Activated CD4-positive, alpha-beta T cell treated with anti-CD3 and anti-CD28 coated beads for 36 hours (primary cell): Measurements from ENCODE around the gene PBRM1. TPM values are rescaled to one million over a fixed set of nuclear protein-coding genes. Genes with fewer than 3 reads are reported as not detected.

Experiments
- ATAC-seq: fragments of 200-7000 bp; cut with Tn5 transposase; one replicate; pipeline ENCODE4 v1.10.0; 2021; ENCODE audit warnings: mild to moderate bottlenecking, moderate library complexity
- CTCF ChIA-PET: fragments of 350-600 bp; sonication (Branson Sonifier 250); formaldehyde crosslinking; loops from one replicate; lab custom pipeline; 2021; ENCODE audit warnings: antibody characterized with exemption; lab: Charles Lee
- POLR2A ChIA-PET: fragments of 350-600 bp; sonication (Branson Sonifier 250); formaldehyde crosslinking; loops from one replicate; lab custom pipeline; 2021; ENCODE audit warnings: antibody characterized with exemption, inconsistent platforms; lab: Charles Lee
- DNase-seq: peaks from one replicate; pipeline ENCODE4 v3.0.0-alpha.2; 2020
- H3K27ac Mint-ChIP-seq: one replicate; pipeline ENCODE4 v1.8.0; 2021; ENCODE audit warnings: mixed read lengths
- H3K27me3 Mint-ChIP-seq: one replicate; pipeline ENCODE4 v1.8.0; 2021; ENCODE audit warnings: mixed read lengths
- H3K36me3 Mint-ChIP-seq: one replicate; pipeline ENCODE4 v1.8.0; 2021; ENCODE audit warnings: low read depth, mixed read lengths
- H3K4me1 Mint-ChIP-seq: one replicate; pipeline ENCODE4 v1.8.0; 2021; ENCODE audit warnings: mixed read lengths
- H3K4me3 Mint-ChIP-seq: one replicate; pipeline ENCODE4 v1.8.0; 2021; ENCODE audit warnings: mild to moderate bottlenecking, moderate library complexity, mixed read lengths
- H3K9me3 Mint-ChIP-seq: one replicate; pipeline ENCODE4 v1.8.0; 2021; ENCODE audit warnings: low read depth, mixed read lengths
- intact Hi-C, 2 experiments: fragments of 100-400 bp; cut with DNase I in 1 of 2; cut with micrococcal nuclease in 1 of 2; formaldehyde crosslinking; loops; one replicate each; pipeline versions ENCODE4 v1.14.2 to v1.15.1; 2022 to 2024; cut with DNase I, micrococcal nuclease
- total RNA-seq, 2 experiments: library from RNA; stranded (reverse); gene quantifications; one replicate each; pipeline ENCODE4 v1.2.3, GENCODE V29; 2021

PBRM1 gene
- total RNA-seq, 2 experiments from 2014 or later: 57.6 to 59.8 TPM

GRCh38 chr3:52552089-52552488, 133.6 kb downstream of the PBRM1 start:
- Mint-ChIP-seq H3K4me3 (no peak overlapping the region), H3K36me3 (peaks cover 29% of the 10 kb centered on the region), H3K27ac (no peak overlapping the region), H3K27me3 (no peaks in the 10 kb centered on the region), H3K9me3 (no peaks in the 10 kb centered on the region), H3K4me1 (peaks cover 3% of the 10 kb centered on the region)
- ChIA-PET CTCF (interaction anchor here (1.1 to 1.6 kb wide), 3 partner anchors 9 to 20 kb away, joined by 3 to 8 read pairs (median 4); no protein-coding TSS in a partner anchor), POLR2A (no interaction called here)
- ATAC-seq (no peak), DNase-seq (no peak)
- intact Hi-C loops: no loop called here

- Mint-ChIP-seq H3K4me3 (no peak overlapping the region), H3K9me3 (no peaks in the 10 kb centered on the region), H3K27ac (no peak overlapping the region), H3K4me1 (peaks cover 3% of the 10 kb centered on the region), H3K36me3 (peaks cover 28% of the 10 kb centered on the region), H3K27me3 (no peaks in the 10 kb centered on the region)
- ChIA-PET POLR2A (no interaction called here), CTCF (interaction anchor here (0.5 to 1.6 kb wide), 5 partner anchors 10 to 318 kb away, joined by 3 to 8 read pairs (median 3); no protein-coding TSS in a partner anchor)
- DNase-seq (no peak), ATAC-seq (no peak)
- intact Hi-C loops: no loop called here
These were observed 134.6 kb downstream of the PBRM1 start for GRCh38 chr3:52551118-52551517.

DNA sequence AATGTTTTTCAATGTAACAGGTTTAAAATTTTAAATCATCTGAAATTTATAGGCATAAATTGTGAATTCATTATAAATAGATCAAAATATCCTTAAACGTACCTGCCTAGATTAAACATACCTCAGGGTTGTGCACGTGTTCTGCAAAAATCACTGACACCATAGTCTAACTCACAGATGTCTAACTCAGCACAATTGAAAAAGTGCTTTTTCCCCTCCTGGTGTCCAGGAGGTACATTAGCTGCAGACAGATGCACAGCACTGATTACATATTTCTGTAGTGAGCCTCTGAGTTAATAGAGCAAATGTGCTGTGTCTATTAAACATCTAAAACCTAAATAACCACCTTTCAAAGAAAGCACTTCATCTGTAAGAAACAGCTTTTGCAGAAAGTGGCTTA, 138.6 kb downstream of the PBRM1 start:
- H3K27me3 Mint-ChIP-seq: no peaks in the 10 kb centered on the region
- POLR2A ChIA-PET: interaction anchor here (0.6 kb wide), 1 partner anchor 73 kb away, joined by 3 read pairs; no protein-coding TSS in a partner anchor
- no peak for DNase-seq
- no peak overlapping the region for H3K4me3 Mint-ChIP-seq
- ATAC-seq: no peak
- H3K27ac Mint-ChIP-seq: no peak overlapping the region
- no peaks in the 10 kb centered on the region for H3K9me3 Mint-ChIP-seq
- CTCF ChIA-PET: no interaction called here
- H3K4me1 Mint-ChIP-seq: no peaks in the 10 kb centered on the region
- intact Hi-C loops: no loop called here
- H3K36me3 Mint-ChIP-seq: peaks cover 27% of the 10 kb centered on the region

DNA sequence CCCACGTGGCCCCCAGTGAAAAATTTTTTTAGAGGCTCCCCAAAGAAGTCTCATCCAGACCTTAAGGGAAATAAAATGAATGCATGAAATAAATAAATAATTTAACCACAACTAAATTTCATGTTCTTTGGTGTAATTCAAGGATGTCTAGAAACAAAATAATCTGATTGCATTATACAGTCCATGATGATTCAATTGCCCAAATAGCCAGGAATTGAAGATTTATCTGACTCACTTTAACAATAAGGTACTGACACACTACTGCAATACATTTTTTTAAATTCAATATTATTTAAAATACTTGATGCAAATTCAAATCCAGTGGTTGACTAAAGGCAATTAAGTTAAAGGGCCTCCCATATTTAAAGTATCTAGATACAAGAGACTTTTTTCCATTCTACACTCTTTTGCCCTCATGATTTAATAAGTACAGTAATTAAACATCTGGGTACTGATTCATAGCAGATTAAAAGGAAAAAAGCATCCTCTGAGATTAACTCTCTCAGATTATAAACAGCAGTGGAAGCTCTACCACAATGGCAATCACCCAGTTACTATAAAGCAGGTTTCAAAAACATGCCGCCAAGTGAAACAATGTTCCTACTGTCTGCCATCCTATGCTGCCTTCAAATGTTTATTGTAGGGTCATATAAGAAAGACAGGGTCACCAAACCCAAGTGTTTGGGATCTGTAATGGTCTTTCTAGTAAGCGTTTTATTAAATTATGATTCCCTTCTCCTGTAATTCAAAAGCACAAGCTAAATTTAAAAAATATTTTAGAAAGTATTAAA, 139.4 kb downstream of the PBRM1 start:
- no peak for ATAC-seq
- Mint-ChIP-seq H3K27me3 (no peaks in the 10 kb centered on the region), H3K27ac (no peak overlapping the region), H3K4me1 (no peaks in the 10 kb centered on the region), H3K9me3 (no peaks in the 10 kb centered on the region), H3K36me3 (peaks cover 28% of the 10 kb centered on the region), H3K4me3 (no peak overlapping the region)
- POLR2A ChIA-PET: no interaction called here
- CTCF ChIA-PET: no interaction called here
- DNase-seq: no peak
- intact Hi-C loops: no loop called here

- ChIA-PET CTCF (interaction anchor here (1.2 kb wide), 2 partner anchors 8 to 9 kb away, joined by 3 to 4 read pairs; partner anchors contain the start of gene UQCC5), POLR2A (no interaction called here)
- peak overlapping the region; percentile 49 for H3K27ac Mint-ChIP-seq
- intact Hi-C loops: no loop called here
- DNase-seq: no peak
- no peak for ATAC-seq
- H3K4me3 Mint-ChIP-seq: no peak overlapping the region
- peaks cover 33% of the 10 kb centered on the region for H3K36me3 Mint-ChIP-seq
- no peaks in the 10 kb centered on the region for H3K27me3 Mint-ChIP-seq
- H3K4me1 Mint-ChIP-seq: peaks cover 8% of the 10 kb centered on the region
- no peaks in the 10 kb centered on the region for H3K9me3 Mint-ChIP-seq
These were observed 140.8 kb downstream of the PBRM1 start for GRCh38 chr3:52544937-52545336.

DNA sequence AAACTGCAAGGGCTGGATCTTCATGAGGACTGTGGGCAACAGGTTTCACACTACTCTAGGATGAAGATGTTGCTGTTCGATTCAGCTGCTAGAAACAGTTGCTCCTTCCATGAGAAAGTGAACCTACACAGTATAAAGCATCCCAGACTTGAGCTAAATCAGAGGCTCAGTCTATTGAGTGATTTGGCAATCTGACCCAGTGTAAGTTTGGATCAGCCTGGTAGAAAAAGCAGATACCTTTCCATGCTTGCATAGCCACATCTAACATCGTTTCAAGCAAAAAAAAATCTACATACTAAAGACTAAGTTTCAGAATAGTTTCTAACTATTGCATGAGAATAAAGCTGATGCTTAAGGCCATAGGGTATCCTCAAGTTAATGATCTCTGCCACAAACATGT, 144.7 kb downstream of the PBRM1 start:
- CTCF ChIA-PET: interaction anchor here (0.6 to 1.2 kb wide), 3 partner anchors 9 to 696 kb away, joined by 3 to 4 read pairs (median 3); no protein-coding TSS in a partner anchor
- no peak for DNase-seq

DNA sequence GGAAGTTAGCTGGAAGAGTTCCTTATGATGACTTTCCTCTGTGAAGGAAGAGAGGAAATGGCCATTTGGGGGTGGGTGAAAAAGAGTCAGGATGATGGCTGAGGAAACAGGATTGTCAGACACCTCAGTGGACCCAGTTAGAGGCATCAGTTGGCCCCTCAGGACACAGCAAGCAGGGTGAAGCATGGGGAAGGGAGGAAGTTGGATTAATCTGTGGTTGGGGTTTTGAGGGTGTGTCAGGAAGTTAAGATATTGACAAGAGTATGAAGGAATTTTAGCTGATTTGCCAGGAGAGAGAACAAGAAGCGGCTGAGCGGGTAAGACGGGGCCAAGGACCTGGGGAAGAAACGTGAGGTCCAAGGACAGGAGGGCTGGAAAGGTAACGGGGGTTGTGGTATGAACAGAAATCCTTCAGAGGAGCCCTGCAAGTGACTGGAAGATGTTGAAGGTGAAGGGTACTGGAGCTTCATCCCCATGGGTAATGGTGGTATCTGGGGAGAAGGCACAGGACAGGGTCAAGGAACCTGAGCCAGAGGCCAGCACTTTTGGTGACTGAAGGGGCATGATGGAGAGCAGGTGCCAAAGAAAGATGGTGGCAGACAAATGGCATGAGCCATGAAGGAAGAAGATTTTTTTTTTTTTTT, 146.6 kb downstream of the PBRM1 start:
- CTCF ChIA-PET: no interaction called here
- Mint-ChIP-seq H3K27ac (peak overlapping the region; percentile 76), H3K9me3 (no peaks in the 10 kb centered on the region), H3K36me3 (peaks cover 41% of the 10 kb centered on the region), H3K4me3 (peak overlapping the region; percentile 7), H3K4me1 (peaks cover 46% of the 10 kb centered on the region), H3K27me3 (no peaks in the 10 kb centered on the region)
- DNase-seq (no peak), ATAC-seq (no peak)
- POLR2A ChIA-PET: interaction anchor here (0.7 kb wide), 1 partner anchor 213 kb away, joined by 3 read pairs; no protein-coding TSS in a partner anchor
- intact Hi-C loops: loop anchor here in 1 of 2 experiments (5.0 to 10.0 kb wide), 2 partner anchors 262 to 1154 kb away; partner anchors contain the start of genes MANF and WDR82

More for the DNA sequence above, 144.7 kb downstream of the PBRM1 start:
- Mint-ChIP-seq H3K27me3 (no peaks in the 10 kb centered on the region), H3K27ac (peak overlapping the region; percentile 11), H3K36me3 (peaks cover 46% of the 10 kb centered on the region), H3K4me1 (peaks cover 33% of the 10 kb centered on the region), H3K4me3 (no peak overlapping the region), H3K9me3 (no peaks in the 10 kb centered on the region)
- intact Hi-C loops: no loop called here
- POLR2A ChIA-PET: no interaction called here
- ATAC-seq: no peak

DNA sequence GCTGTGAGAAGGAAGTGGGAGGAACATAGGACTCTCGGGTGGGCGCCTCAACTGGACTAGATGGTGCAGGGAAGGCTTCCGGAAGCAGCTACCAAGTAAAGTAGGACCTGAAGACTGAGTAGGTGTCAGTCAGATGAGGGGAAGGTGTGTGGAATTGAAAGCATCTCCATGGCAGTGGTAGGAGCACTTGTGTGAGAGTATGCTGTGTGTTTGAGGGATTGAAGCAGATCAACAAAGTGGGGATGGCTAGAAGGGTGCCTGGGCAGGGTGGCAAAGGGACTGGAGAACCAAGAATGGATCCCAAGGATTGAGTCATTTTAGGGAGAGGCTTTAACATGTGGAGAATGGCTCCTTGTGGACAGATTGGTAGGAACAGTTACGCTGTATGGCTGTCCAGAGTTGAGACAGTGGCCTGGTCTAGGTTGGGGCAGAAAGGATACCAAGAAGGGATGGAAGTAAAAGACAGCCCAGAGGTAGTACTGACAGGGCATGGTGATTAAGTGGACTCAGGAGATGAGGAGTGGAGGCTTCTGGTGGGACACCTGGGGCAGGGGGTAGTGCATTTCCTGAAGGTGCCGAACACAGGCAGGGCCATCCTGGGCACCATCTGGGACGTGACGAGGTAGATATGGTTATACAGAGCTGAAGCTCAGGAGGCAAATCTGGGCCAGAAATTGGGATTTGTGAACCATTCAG, 147.8 kb downstream of the PBRM1 start:
- ATAC-seq: no peak
- Mint-ChIP-seq H3K4me3 (peak overlapping the region; percentile 100), H3K27me3 (no peaks in the 10 kb centered on the region), H3K4me1 (peaks cover 46% of the 10 kb centered on the region), H3K36me3 (peaks cover 38% of the 10 kb centered on the region), H3K27ac (peak overlapping the region; percentile 99), H3K9me3 (no peaks in the 10 kb centered on the region)
- ChIA-PET POLR2A (no interaction called here), CTCF (no interaction called here)
- no peak for DNase-seq
- intact Hi-C loops: loop anchor here (2.0 to 10.0 kb wide), 4 partner anchors 149 to 1153 kb away; partner anchors contain the start of genes GNL3 (in 1 of the 2), MANF (in 1 of the 2), TEX264 (in 1 of the 2) and WDR82 (in 1 of the 2)

DNA sequence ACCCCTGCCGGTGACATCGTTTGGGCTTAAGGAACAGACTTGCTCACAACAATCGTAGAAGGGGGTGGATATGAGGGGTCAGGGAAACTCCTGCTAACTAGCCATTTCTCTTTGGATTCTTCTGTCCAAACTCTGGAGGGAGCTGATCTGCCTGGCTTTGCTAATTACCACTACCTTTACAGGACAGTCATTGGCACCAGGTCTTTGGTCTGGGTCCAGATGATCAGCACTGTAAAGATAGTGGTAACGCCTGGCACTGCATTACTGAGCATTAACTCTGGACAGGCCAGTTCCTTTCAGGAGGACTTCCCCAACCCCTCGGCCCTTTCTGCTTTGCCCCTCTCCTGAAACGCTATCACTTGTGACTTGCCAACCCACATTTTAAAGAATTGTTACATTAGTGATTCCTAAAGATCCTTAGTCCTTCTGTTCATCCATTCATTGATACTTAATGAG, 148.5 kb downstream of the PBRM1 start:
- CTCF ChIA-PET: interaction anchor here (1.7 kb wide), 1 partner anchor 91 kb away, joined by 5 read pairs; no protein-coding TSS in a partner anchor
- H3K27ac Mint-ChIP-seq: peak overlapping the region; percentile 99
- POLR2A ChIA-PET: no interaction called here
- peaks cover 38% of the 10 kb centered on the region for H3K36me3 Mint-ChIP-seq
- peaks cover 49% of the 10 kb centered on the region for H3K4me1 Mint-ChIP-seq
- DNase-seq: no peak
- H3K27me3 Mint-ChIP-seq: no peaks in the 10 kb centered on the region
- intact Hi-C loops: loop anchor here (2.0 to 10.0 kb wide), 4 partner anchors 150 to 1152 kb away; partner anchors contain the start of genes GNL3 (in 1 of the 2), MANF (in 1 of the 2), TEX264 (in 1 of the 2) and WDR82 (in 1 of the 2)
- H3K9me3 Mint-ChIP-seq: no peaks in the 10 kb centered on the region
- ATAC-seq: no peak
- H3K4me3 Mint-ChIP-seq: peak overlapping the region; percentile 100

- POLR2A ChIA-PET: interaction anchor here (0.6 to 1.2 kb wide), 7 partner anchors 20 to 866 kb away, joined by 3 to 5 read pairs (median 3); partner anchors contain the start of gene PBRM1
- DNase-seq: peak; percentile 99
- no peaks in the 10 kb centered on the region for H3K27me3 Mint-ChIP-seq
- peak within 1 kb of the TSS; percentile 99 for H3K27ac Mint-ChIP-seq
- peaks cover 49% of the 10 kb centered on the region for H3K4me1 Mint-ChIP-seq
- peak within 1 kb of the TSS; percentile 100 for H3K4me3 Mint-ChIP-seq
- CTCF ChIA-PET: interaction anchor here (0.6 to 1.7 kb wide), 5 partner anchors 8 to 306 kb away, joined by 3 to 5 read pairs (median 3); no protein-coding TSS in a partner anchor
- intact Hi-C loops: loop anchor here (1.0 to 10.0 kb wide), 11 partner anchors 81 to 1152 kb away; partner anchors contain the start of genes NISCH (in 2 of the 2), GNL3 (in 1 of the 2), MANF (in 1 of the 2) and PARP3 (in 1 of the 2)
- no peaks in the 10 kb centered on the region for H3K9me3 Mint-ChIP-seq
- peak; percentile 91 for ATAC-seq
- peaks cover 34% of the 10 kb centered on the region for H3K36me3 Mint-ChIP-seq
These were observed 149.1 kb downstream of the PBRM1 start, which contains the start of gene UQCC5 for GRCh38 chr3:52536369-52537164. Gene UQCC5, plus strand, starts transcription at chr3:52536605. Its CDS starts 151 bp downstream, at chr3:52536756.
